Right lobe of liver (tissue), 6 donors: ENCODE measurements around the gene PELI1. TPM values are rescaled to one million over a fixed set of nuclear protein-coding genes. Genes with fewer than 3 reads are reported as not detected.

ENCODE experiments used
- ATAC-seq, 4 donors: fragments of 200-7000 bp; cut with Tn5 transposase; one replicate each; pipeline ENCODE4 v1.9.1; 2020; ENCODE audit warnings: mild to moderate bottlenecking in 4 of 4, moderate library complexity in 4 of 4
- DNase-seq, 3 donors: peaks; one replicate each; pipeline ENCODE4 v3.0.0-alpha.2; 2020
- H3K27ac ChIP-seq, 3 donors: fragments of 200-600 bp; one replicate each; pipeline ENCODE4 v1.8.0; 2022
- H3K27me3 ChIP-seq, 2 donors: fragments of 200-600 bp; one replicate each; pipeline ENCODE4 v1.8.0; 2022
- H3K36me3 ChIP-seq, 4 donors: fragments of 200-600 bp; sonication (generic) in 1 of 4; one replicate each; pipeline versions ENCODE4 v1.5.1 to v1.8.0; 2017 to 2022; ENCODE audit warnings: control low read depth in 1 of 4
- H3K4me1 ChIP-seq, 4 donors: fragments of 200-600 bp; sonication (generic) in 1 of 4; one replicate each; pipeline versions ENCODE4 v1.5.1 to v1.8.0; 2017 to 2022; ENCODE audit warnings: control low read depth in 1 of 4
- H3K4me3 ChIP-seq, 3 donors: fragments of 200-600 bp; one replicate each; pipeline ENCODE4 v1.8.0; 2022
- H3K9me3 ChIP-seq, 4 donors: fragments of 200-600 bp; sonication (generic) in 1 of 4; one replicate each; pipeline versions ENCODE4 v1.5.1 to v1.8.0; 2017 to 2022; ENCODE audit warnings: control low read depth in 1 of 4
- POLR2A ChIP-seq: fragments of 450-650 bp; IDR thresholded peaks from one replicate; pipeline ENCODE4 v1.6.1; 2017; ENCODE audit warnings: antibody characterized with exemption, mild to moderate bottlenecking
- WGBS: methylation state at CpG from one replicate; pipeline ENCODE4 v1.1.6; 2018; ENCODE audit warnings: low coverage, low lambda C conversion rate; ENCODE audit not compliant: insufficient coverage; ENCODE audit errors: missing lambda C conversion rate; 5-methylcytosine and 5-hydroxymethylcytosine counted together
- intact Hi-C, 2 donors: fragments of 100-400 bp; cut with DNase I; formaldehyde crosslinking; loops; one replicate each; pipeline versions ENCODE4 v1.11.2 to v1.14.1; 2022
- total RNA-seq, 6 experiments: library from RNA; depleted of rRNA in 2 of 6; stranded (reverse); fragments of >200 nt in 2 of 6; fragmentation: NEBNext Ultra II Directional in 3 of 6; extraction: Animal tissue kit (Norgen Biotek cat#: 25700) in 3 of 6; gene quantifications; one replicate each; pipeline versions ENCODE4 v1.1.0 to v1.2.4, GENCODE V29; 2016 to 2023
- TF ChIP-seq, protein P1 (sequence below), 4 donors: fragments of 200-600 bp in 3 of 4; fragments of 450-650 bp in 1 of 4; IDR thresholded peaks; one replicate each; pipeline versions ENCODE4 v1.5.1 to v1.8.0; 2016 to 2022; ENCODE audit warnings: antibody characterized with exemption in 4 of 4, mild to moderate bottlenecking in 2 of 4
- donor health status: DM: no; HTN: yes; CAD: no.
- donor health status: DM: no; HTN: no; CAD: no.
- donor health status: DM: no; HTN: no; CAD: no.
- donor health status: DM: no; HTN: yes; CAD: no.
- donor health status: DM: no; HTN: yes; CAD: no.

PELI1 gene
- total RNA-seq, 6 experiments from 2014 or later = 4.7 to 18.8 (median 8.3) TPM

DNA sequence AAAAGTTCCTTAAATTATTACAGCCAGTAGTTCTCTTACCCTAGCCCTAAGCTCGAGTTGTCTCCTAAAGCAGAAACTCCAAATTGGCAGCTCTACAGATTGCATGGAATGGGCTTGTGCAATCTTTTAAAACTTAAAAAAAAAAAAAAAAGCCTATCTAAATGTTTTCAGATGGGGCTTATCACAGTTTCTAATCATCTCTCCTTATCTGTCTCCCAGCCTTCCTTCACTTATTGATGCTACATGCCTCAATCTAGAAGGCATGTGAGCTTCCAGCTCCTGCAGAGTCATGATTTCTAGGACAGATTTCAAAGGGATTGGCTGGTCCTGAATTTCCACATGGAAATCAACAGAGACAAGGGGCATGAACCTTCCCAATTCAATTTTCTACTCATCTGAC, 33.1 kb upstream of the PELI1 start:
- peak; percentile 59 to 86 (median 78) for ATAC-seq
- WGBS = 14% methylated on average over 1 of the region's 1 CpG

DNA sequence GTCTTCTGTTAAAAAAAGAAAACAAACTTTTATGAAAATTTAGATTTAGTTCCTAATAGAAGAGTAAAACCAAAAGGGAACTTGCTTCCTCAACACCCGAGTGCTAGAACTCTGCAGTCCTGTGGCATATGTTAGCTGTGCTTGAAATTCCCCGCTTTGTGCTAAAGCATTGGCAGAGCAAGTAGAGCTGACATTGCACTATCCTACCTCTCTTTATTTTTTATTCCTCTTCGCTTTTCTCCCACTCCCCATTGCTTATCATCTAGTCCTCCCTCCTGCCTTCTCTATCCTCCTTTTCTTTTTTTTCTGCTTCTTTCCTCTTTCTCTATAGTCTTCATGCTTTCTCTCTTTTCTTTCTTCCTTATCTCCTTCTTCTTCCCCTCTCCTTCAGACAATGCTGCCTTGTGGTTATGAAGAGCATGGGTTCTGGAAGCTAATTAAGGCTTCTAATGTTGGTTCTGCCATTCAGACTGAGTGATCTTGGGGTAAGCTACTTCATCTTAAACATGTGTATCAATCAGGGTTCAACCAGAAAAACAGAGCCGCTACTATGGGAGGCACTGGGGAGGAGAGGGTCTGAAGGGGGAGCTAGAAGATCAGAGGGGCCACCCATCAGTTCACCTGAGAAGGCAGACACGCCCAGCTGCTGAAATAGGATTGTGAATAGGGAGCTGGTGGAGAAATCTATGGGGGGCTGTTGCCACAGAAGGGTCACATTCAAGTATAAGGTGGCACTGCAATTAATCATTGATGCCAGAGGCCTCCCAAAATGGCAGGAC, 31.4 kb upstream of the PELI1 start:
- no peaks in the 10 kb centered on the region for H3K9me3 ChIP-seq
- TF ChIP-seq POLR2A = no peak
- TF ChIP-seq, protein P1, sequence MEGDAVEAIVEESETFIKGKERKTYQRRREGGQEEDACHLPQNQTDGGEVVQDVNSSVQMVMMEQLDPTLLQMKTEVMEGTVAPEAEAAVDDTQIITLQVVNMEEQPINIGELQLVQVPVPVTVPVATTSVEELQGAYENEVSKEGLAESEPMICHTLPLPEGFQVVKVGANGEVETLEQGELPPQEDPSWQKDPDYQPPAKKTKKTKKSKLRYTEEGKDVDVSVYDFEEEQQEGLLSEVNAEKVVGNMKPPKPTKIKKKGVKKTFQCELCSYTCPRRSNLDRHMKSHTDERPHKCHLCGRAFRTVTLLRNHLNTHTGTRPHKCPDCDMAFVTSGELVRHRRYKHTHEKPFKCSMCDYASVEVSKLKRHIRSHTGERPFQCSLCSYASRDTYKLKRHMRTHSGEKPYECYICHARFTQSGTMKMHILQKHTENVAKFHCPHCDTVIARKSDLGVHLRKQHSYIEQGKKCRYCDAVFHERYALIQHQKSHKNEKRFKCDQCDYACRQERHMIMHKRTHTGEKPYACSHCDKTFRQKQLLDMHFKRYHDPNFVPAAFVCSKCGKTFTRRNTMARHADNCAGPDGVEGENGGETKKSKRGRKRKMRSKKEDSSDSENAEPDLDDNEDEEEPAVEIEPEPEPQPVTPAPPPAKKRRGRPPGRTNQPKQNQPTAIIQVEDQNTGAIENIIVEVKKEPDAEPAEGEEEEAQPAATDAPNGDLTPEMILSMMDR (IDR thresholded peaks at IDR 0.05) = no peak
- no peak overlapping the region for H3K4me3 ChIP-seq
- 97% methylated on average over 5 of the region's 5 CpGs for WGBS
- DNase-seq = no peak
- peaks cover 0 to 10% (median 3%) of the 10 kb centered on the region in 4 donors for H3K4me1 ChIP-seq
- no peaks in the 10 kb centered on the region for H3K36me3 ChIP-seq
- no peaks in the 10 kb centered on the region for H3K27me3 ChIP-seq
- intact Hi-C loops = no loop called here
- ATAC-seq = peak in 1 of 4 donors; percentile 46
- H3K27ac ChIP-seq = no peak overlapping the region

More for the DNA sequence above, 33.1 kb upstream of the PELI1 start:
- no peaks in the 10 kb centered on the region for H3K9me3 ChIP-seq
- no peaks in the 10 kb centered on the region for H3K27me3 ChIP-seq
- no peak overlapping the region for H3K4me3 ChIP-seq
- H3K27ac ChIP-seq = no peak overlapping the region
- DNase-seq = no peak
- peaks cover 0 to 10% (median 3%) of the 10 kb centered on the region in 4 donors for H3K4me1 ChIP-seq
- no peaks in the 10 kb centered on the region for H3K36me3 ChIP-seq
- TF ChIP-seq, protein P1 (IDR thresholded peaks at IDR 0.05) = no peak
- no peak for TF ChIP-seq POLR2A
- intact Hi-C loops = no loop called here

DNA sequence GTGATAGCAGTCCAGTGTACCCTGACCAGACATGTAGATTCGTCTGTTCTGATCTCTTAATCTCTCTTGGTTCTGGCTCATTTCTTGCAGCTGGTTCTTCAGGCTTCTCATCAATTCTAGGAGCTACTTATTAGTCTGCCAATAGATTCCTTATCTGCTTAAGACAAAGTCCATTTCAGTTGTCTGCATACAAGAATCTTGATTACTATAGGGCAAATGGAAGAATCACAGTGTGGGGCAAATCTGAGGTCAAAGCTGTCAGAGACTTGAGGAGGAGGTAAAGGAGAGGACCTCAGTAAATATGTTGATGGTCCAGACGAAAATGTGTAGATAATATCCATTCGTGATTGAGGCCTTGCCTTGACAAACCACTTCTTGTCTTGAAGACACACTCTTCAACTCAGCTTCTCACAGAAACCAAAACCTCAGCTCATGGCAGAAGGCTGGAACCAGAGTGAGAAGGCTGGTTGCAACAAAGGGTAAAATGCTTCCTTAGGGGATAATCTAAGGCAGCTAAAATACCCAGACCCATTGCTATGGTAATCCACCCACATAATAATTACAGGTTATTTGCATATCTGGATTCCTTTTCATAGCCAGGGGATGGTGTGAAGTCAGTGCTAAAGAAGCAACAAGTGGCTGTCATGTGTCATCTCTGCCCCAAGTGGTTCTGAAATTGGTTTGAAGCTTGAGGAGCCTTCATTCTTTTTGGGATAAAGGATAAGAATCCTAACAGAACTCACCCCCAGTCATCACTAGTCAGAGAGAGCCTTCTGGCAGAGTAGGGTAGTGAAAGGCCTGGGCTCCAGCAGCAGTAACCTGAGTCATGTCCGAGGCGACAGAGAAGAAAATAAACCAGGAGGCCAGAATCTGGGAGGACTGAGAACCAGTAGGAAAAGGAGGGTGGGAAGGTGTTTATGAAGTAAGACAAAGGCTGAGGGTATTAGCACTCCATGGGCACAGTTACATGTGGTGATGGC, 29.2 kb upstream of the PELI1 start:
- Histone ChIP-seq H3K36me3 (no peaks in the 10 kb centered on the region), H3K4me1 (peaks cover 0 to 10% (median 3%) of the 10 kb centered on the region in 4 donors), H3K27me3 (no peaks in the 10 kb centered on the region), H3K27ac (no peak overlapping the region), H3K9me3 (no peaks in the 10 kb centered on the region), H3K4me3 (no peak overlapping the region)
- ATAC-seq (no peak), DNase-seq (no peak)
- intact Hi-C loops = no loop called here
- no peak for TF ChIP-seq POLR2A
- TF ChIP-seq, protein P1 (IDR thresholded peaks at IDR 0.05) = no peak
- WGBS = 81% methylated on average over 5 of the region's 5 CpGs

DNA sequence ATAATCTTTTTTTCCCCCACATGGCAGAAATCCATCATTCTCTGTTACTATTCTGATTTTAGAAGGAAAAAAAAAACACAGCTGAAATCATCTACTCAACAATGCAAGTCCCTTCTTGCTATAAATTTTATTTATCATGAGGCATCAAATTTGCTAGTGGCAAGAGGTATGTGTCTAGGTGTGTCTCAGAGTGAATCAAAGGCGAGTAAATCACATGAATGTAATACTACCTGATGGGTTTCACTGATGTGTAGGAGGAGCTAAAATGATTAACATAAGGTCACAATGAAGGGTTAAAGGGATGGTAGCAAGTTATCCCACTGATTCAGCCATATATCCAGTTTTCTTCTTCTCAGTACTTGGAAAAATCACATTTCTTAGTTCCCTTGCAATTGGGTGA, 24.5 kb upstream of the PELI1 start:
- H3K4me1 ChIP-seq = no peaks in the 10 kb centered on the region
- no peaks in the 10 kb centered on the region for H3K9me3 ChIP-seq
- intact Hi-C loops = no loop called here
- no peak for DNase-seq
- TF ChIP-seq, protein P1 (IDR thresholded peaks at IDR 0.05) = no peak
- no peak for TF ChIP-seq POLR2A
- H3K4me3 ChIP-seq = no peak overlapping the region
- H3K27ac ChIP-seq = no peak overlapping the region
- no peaks in the 10 kb centered on the region for H3K27me3 ChIP-seq
- 100% methylated on average over 1 of the region's 1 CpG for WGBS
- H3K36me3 ChIP-seq = no peaks in the 10 kb centered on the region
- ATAC-seq = no peak
